ENCODE data around the gene ARHGAP4. TPM values are rescaled to one million over a fixed set of nuclear protein-coding genes. Genes with fewer than 3 reads are reported as not detected.

ARHGAP4 gene
- total RNA-seq, 2 donors from 2014 or later: 147 to 158 TPM

GRCh38 chrX:153863251-153863991 is 62.6 kb downstream of the ARHGAP4 start:
- ATAC-seq (replicated peaks in 1 of 2): no peak
- Mint-ChIP-seq H3K36me3 (ENCODE audit: insufficient read depth in 2 of 2) (no peaks in the 10 kb centered on the region), H3K4me1 (ENCODE audit: low read depth) (no peaks in the 10 kb centered on the region), H3K27me3 (ENCODE audit: low read depth) (peaks cover 18% of the 10 kb centered on the region), H3K4me3 (no peak overlapping the region), H3K27ac (no peak overlapping the region), H3K9me3 (no peaks in the 10 kb centered on the region)
- DNase-seq: no peak

- ATAC-seq (replicated peaks in 1 of 2) (no peak), DNase-seq (no peak)
- Mint-ChIP-seq H3K9me3 (no peaks in the 10 kb centered on the region), H3K27me3 (ENCODE audit: low read depth) (peaks cover 22% of the 10 kb centered on the region), H3K36me3 (ENCODE audit: insufficient read depth in 2 of 2) (no peaks in the 10 kb centered on the region), H3K4me1 (ENCODE audit: low read depth) (peaks cover 2% of the 10 kb centered on the region), H3K27ac (no peak overlapping the region), H3K4me3 (no peak overlapping the region)
Observed at GRCh38 chrX:153862369-153863250, 63.5 kb downstream of the ARHGAP4 start.

DNA sequence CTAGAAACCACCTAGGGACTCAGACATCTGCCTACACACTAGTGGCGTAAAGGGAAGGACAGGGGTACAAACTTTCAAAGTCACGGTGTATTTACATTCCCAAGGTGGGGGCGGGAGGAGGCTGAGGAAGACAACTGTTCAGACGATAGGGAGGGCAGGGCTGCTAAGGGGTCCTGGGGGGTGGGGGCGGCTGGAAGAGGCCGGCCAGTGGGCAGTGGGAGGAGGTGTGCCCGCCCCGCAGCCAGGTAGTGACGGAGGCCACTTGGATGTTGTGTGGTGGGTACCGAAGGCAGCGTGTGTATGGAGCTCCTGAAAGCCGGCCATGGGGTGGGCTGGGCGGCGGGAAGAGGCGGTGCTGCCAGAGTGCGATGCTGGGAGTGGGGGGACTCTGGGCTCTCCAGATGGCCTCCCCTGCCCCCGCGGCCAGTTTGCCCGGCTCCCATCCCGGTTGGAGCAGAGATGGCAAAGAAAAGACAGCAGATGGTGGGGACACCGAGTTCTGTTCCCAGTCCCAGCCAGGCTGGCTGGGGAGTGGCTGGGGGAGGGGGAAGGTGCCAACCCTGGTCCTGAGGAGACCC is 64.2 kb downstream of the ARHGAP4 start:
- ATAC-seq (replicated peaks in 1 of 2) (no peak), DNase-seq (no peak)
- peaks cover 10% of the 10 kb centered on the region for H3K4me1 Mint-ChIP-seq (ENCODE audit: low read depth)
- no peaks in the 10 kb centered on the region for H3K9me3 Mint-ChIP-seq
- no peak overlapping the region for H3K27ac Mint-ChIP-seq
- no peaks in the 10 kb centered on the region for H3K36me3 Mint-ChIP-seq (ENCODE audit: insufficient read depth in 2 of 2)
- H3K27me3 Mint-ChIP-seq (ENCODE audit: low read depth): peaks cover 30% of the 10 kb centered on the region
- H3K4me3 Mint-ChIP-seq: no peak overlapping the region

DNA sequence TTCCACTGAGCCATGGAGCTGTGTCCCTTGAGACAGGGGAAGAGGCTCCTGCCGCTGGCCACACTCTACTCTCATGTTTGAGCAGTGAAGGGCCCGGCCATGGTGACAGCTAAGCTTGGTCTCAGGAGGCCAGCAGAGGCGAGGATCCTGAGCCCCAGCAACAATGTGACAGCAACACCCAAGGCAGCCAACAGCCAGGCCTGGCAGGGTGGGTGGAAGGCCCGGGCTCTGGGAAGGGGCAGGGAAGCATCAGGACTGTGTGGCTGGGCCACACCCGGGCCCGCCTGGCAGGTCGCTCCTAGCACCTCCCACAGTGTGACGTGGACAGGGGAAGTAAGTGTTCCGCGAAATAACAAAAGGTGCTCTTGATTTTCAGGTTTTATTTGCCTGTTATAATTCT is 64.9 kb downstream of the ARHGAP4 start:
- Mint-ChIP-seq H3K9me3 (no peaks in the 10 kb centered on the region), H3K27me3 (ENCODE audit: low read depth) (peaks cover 36% of the 10 kb centered on the region), H3K36me3 (ENCODE audit: insufficient read depth in 2 of 2) (no peaks in the 10 kb centered on the region), H3K4me3 (no peak overlapping the region), H3K4me1 (ENCODE audit: low read depth) (peaks cover 10% of the 10 kb centered on the region), H3K27ac (no peak overlapping the region)
- DNase-seq (no peak), ATAC-seq (replicated peaks in 1 of 2) (no peak)

Other genes with a start within 250 kb of the ARHGAP4 start
- gene SLC6A8, start 238.3 kb downstream of the ARHGAP4 start, total RNA-seq: 1 to 10 TPM; 1.8 to 2.2 TPM
- gene BCAP31, start 201.9 kb downstream of the ARHGAP4 start, total RNA-seq: 10 to 100 TPM; 91.5 to 94.1 TPM
- gene ABCD1, start 201.4 kb downstream of the ARHGAP4 start, total RNA-seq: 1 to 10 TPM; 8.0 to 8.3 TPM
- 1 to 10 TPM in 1 of 2 donors, under 1 TPM in 1; 0.77 to 1.7 TPM for gene PLXNB3, start 162.0 kb downstream of the ARHGAP4 start, total RNA-seq
- gene SRPK3, start 145.2 kb downstream of the ARHGAP4 start, total RNA-seq: not detected
- gene IDH3G, start 131.9 kb downstream of the ARHGAP4 start, total RNA-seq: 10 to 100 TPM; 34.0 to 41.0 TPM
- 100 to 1,000 TPM; 150 to 192 TPM for gene SSR4, start 131.6 kb downstream of the ARHGAP4 start, total RNA-seq
- gene PDZD4, start 95.7 kb downstream of the ARHGAP4 start, total RNA-seq: 1 to 10 TPM in 1 of 2 donors, under 1 TPM in 1; 0.82 to 5.0 TPM
- gene L1CAM, start 40.1 kb downstream of the ARHGAP4 start, total RNA-seq: 1 to 10 TPM; 1.8 to 2.1 TPM
- gene AVPR2, start 21.6 kb downstream of the ARHGAP4 start, total RNA-seq: not detected
- gene NAA10, start 8.8 kb upstream of the ARHGAP4 start, total RNA-seq: 10 to 100 TPM; 76.7 to 94.1 TPM
- gene RENBP, start 18.4 kb upstream of the ARHGAP4 start, total RNA-seq: 10 to 100 TPM; 11.6 to 13.9 TPM
- gene HCFC1, start 45.6 kb upstream of the ARHGAP4 start, total RNA-seq: 10 to 100 TPM; 59.3 to 65.8 TPM
- gene TMEM187, start 46.5 kb upstream of the ARHGAP4 start, total RNA-seq: 1 to 10 TPM; 9.1 to 9.8 TPM
- 100 to 1,000 TPM; 131 to 150 TPM for gene IRAK1, start 93.6 kb upstream of the ARHGAP4 start, total RNA-seq
- 10 to 100 TPM; 70.4 to 73.5 TPM for gene MECP2, start 171.5 kb upstream of the ARHGAP4 start, total RNA-seq
- gene OPN1LW, start 218.0 kb upstream of the ARHGAP4 start, total RNA-seq: not detected

All from activated T-cell treated with anti-CD3 and anti-CD28 coated beads, Interleukin-2, amount 50 U/mL, for 72 hours (primary cell).